Astrocyte (in vitro differentiated cells and primary cell): Measurements from ENCODE around the gene ZNF414.

ENCODE experiments used
- EZH2 ChIP-seq: IDR thresholded peaks from 2 replicates; pipeline ENCODE4 v1.6.1; 2012; ENCODE audit warnings: mild to moderate bottlenecking, low read length, inconsistent platforms; ENCODE audit not compliant: insufficient read depth
- TF ChIP-seq, protein P1 (sequence below): IDR thresholded peaks from 2 replicates; pipeline ENCODE4 v1.5.1; 2011; ENCODE audit warnings: low read depth, mild to moderate bottlenecking, inconsistent platforms, low read length, moderate library complexity; ENCODE audit not compliant: insufficient read depth

DNA sequence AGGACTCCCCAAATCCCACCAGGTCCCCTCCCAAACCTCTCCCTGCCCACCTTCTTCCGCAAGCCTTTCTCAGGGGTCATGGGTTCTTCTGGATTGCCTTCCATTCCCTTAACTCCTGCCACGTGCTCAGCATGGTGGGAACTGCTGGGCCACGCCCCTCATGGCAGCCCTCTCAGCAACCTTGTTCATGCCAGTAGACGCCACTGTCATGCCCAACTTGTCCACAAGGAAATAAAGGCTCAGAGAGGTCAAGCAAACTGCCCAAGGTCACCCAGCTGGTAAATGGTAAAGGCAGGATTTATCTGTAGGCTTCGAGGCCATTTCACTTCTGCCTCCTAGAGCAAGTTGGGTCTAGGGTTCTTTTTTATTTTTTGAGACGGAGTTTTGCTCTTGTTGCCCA, 22.4 kb downstream of the ZNF414 start:
- no peak for TF ChIP-seq EZH2
- TF ChIP-seq, protein P1, sequence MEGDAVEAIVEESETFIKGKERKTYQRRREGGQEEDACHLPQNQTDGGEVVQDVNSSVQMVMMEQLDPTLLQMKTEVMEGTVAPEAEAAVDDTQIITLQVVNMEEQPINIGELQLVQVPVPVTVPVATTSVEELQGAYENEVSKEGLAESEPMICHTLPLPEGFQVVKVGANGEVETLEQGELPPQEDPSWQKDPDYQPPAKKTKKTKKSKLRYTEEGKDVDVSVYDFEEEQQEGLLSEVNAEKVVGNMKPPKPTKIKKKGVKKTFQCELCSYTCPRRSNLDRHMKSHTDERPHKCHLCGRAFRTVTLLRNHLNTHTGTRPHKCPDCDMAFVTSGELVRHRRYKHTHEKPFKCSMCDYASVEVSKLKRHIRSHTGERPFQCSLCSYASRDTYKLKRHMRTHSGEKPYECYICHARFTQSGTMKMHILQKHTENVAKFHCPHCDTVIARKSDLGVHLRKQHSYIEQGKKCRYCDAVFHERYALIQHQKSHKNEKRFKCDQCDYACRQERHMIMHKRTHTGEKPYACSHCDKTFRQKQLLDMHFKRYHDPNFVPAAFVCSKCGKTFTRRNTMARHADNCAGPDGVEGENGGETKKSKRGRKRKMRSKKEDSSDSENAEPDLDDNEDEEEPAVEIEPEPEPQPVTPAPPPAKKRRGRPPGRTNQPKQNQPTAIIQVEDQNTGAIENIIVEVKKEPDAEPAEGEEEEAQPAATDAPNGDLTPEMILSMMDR = no peak
